ENCODE data around the gene RBM38. TPM values are rescaled to one million over a fixed set of nuclear protein-coding genes. Genes with fewer than 3 reads are reported as not detected.

Gene RBM38
- total and polyA plus RNA-seq, 2 of the 13 experiments (the other 11 are each of a cell fraction or from before 2014, with no cell fraction given), result 24.2 to 34.2 TPM

DNA sequence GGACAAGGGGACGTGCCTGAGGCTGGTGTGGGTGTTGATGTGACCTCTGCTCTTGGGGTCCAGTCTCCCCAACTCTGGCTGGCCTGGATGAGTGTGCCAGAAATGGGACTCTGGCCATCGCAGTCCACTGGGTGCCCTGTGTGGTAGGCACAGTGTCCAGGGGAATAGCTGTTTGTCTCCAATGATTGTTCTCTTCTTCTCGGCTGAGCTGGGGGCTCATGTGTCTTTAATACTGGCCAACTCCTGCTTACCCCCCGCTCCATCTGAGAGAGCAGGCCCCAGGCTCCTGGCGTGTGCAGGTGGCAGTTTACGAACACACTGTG is 45.0 kb downstream of the RBM38 start (continued):
- TF ChIP-seq HMG20A (CRISPR knock-in tag; IDR thresholded peaks at IDR 0.05; ENCODE audit: borderline replicate concordance) (no peak), NR3C1 (CRISPR knock-in tag; IDR thresholded peaks at IDR 0.05) (no peak), ZNF660 (CRISPR knock-in tag; IDR thresholded peaks at IDR 0.05; ENCODE audit: borderline replicate concordance, low read depth) (no peak), ZNF446 (CRISPR knock-in tag; IDR thresholded peaks at IDR 0.05) (0 out of 2 replicates have a peak, but pooled peaks have one; percentile 69)

DNA sequence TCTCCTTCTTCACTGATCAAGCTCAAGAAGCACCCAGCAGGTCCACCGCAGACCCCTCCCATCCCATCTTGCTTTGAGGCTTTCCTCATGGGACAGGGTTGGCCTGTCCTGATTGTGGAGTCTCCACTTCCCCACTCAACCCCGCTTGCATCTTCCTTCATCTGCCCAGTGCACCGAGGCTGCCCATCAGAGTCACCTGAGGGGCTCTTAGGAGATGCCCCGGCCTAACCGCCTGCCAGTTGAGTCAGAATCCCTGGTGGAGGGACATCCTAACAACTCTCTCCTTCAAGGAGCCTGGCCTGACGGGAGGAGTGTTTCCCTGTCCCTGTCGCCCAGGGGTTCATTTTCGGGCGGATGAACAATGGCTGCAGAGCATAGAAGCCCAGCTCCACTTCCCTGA is 46.1 kb downstream of the RBM38 start:
- ATAC-seq, result no peak
- Histone ChIP-seq H3K9me3 (ENCODE audit: low read length) (no peaks in the 10 kb centered on the region), H3K36me3 (replicated peaks in 1 of 2; ENCODE audit: control insufficient read depth in 1 of 2, insufficient read depth in 2 of 2, low read length in 2 of 2) (no peaks in the 10 kb centered on the region), H3K9ac (ENCODE audit: insufficient read depth, low read depth, low read length) (no peak overlapping the region), H3K4me1 (ENCODE audit: insufficient read depth, low read length) (peaks cover 48% of the 10 kb centered on the region), H4K20me1 (ENCODE audit: insufficient read depth, low read length) (no peaks in the 10 kb centered on the region; the same call in 1 of the 2 replicates), H2AFZ (ENCODE audit: low read length) (no peak overlapping the region), H3K79me2 (ENCODE audit: insufficient read depth, low read length) (no peaks in the 10 kb centered on the region), H3K27ac (ENCODE audit: extremely low read length, insufficient read depth, low read length) (no peak overlapping the region), H3K4me3 (replicated peaks in 1 of 3; ENCODE audit: insufficient read depth in 1 of 3, low read depth in 2 of 3, low read length in 3 of 3) (no peak overlapping the region), H3K27me3 (ENCODE audit: control insufficient read depth in 1 of 2, insufficient read depth in 2 of 2, low read length in 2 of 2) (peaks cover 9 to 55% of the 10 kb centered on the region in 2 experiments), H3K4me2 (ENCODE audit: low read depth, low read length) (no peak overlapping the region)
- POLR2A ChIA-PET, result no interaction called here
- 62% methylated on average over 9 of the region's 9 CpGs for WGBS (ENCODE audit: low lambda C conversion rate)
- no peak for FAIRE-seq
- in situ Hi-C loops (cut with HindIII; ENCODE audit: extremely low pct_ligation_motif_present, low pct_unique_long_range_greater_than_20kb), result no loop called here
- no peak for DNase-seq (ENCODE audit: low spot score)
- no peak for TF ChIP-seq ZNF792 (CRISPR knock-in tag; IDR thresholded peaks at IDR 0.05)
- TF ChIP-seq SUZ12 (IDR thresholded peaks at IDR 0.05; ENCODE audit: low read depth, low read length), result no peak
- TF ChIP-seq, protein P1, sequence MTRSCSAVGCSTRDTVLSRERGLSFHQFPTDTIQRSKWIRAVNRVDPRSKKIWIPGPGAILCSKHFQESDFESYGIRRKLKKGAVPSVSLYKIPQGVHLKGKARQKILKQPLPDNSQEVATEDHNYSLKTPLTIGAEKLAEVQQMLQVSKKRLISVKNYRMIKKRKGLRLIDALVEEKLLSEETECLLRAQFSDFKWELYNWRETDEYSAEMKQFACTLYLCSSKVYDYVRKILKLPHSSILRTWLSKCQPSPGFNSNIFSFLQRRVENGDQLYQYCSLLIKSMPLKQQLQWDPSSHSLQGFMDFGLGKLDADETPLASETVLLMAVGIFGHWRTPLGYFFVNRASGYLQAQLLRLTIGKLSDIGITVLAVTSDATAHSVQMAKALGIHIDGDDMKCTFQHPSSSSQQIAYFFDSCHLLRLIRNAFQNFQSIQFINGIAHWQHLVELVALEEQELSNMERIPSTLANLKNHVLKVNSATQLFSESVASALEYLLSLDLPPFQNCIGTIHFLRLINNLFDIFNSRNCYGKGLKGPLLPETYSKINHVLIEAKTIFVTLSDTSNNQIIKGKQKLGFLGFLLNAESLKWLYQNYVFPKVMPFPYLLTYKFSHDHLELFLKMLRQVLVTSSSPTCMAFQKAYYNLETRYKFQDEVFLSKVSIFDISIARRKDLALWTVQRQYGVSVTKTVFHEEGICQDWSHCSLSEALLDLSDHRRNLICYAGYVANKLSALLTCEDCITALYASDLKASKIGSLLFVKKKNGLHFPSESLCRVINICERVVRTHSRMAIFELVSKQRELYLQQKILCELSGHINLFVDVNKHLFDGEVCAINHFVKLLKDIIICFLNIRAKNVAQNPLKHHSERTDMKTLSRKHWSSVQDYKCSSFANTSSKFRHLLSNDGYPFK (CRISPR knock-in tag; IDR thresholded peaks at IDR 0.05; ENCODE audit: borderline replicate concordance), result no peak
- TF ChIP-seq ZNF292 (CRISPR knock-in tag; IDR thresholded peaks at IDR 0.05; ENCODE audit: borderline replicate concordance, low read depth), result no peak
- TF ChIP-seq SNAI1 (CRISPR knock-in tag; IDR thresholded peaks at IDR 0.05; ENCODE audit: borderline replicate concordance), result no peak
- CTCF ChIA-PET (ENCODE audit: low intra/inter-chr PET ratio, low total read pairs), result no interaction called here
- intact Hi-C loops (cut with micrococcal nuclease; ENCODE audit: unreplicated experiment), result no loop called here
- BruUV-seq (replicated peaks), result no TSS peak
